ENCODE results near the gene DYNC1I1.

The DYNC1I1 gene

DNA sequence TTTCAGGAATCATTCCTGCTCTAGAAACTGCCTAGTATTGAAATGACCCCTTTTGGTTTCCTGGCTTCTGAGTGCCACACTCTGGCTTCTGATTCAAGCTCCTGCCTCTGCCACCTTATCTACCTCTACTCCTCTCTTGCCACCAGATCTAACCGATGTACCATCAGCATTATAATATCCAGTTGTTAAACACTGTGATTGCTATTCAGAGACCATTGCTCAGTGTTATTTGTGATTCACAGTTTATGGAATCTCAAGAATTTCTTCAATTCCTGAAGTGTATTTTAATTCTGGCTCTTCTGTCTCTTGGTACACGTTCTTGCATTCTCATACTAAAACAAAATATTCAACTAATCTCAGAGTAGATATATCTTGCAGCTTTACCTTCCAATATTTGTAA, 88.7 kb downstream of the DYNC1I1 start:
- H3K27ac ChIP-seq, result no peak overlapping the region
- TF ChIP-seq, protein P1, sequence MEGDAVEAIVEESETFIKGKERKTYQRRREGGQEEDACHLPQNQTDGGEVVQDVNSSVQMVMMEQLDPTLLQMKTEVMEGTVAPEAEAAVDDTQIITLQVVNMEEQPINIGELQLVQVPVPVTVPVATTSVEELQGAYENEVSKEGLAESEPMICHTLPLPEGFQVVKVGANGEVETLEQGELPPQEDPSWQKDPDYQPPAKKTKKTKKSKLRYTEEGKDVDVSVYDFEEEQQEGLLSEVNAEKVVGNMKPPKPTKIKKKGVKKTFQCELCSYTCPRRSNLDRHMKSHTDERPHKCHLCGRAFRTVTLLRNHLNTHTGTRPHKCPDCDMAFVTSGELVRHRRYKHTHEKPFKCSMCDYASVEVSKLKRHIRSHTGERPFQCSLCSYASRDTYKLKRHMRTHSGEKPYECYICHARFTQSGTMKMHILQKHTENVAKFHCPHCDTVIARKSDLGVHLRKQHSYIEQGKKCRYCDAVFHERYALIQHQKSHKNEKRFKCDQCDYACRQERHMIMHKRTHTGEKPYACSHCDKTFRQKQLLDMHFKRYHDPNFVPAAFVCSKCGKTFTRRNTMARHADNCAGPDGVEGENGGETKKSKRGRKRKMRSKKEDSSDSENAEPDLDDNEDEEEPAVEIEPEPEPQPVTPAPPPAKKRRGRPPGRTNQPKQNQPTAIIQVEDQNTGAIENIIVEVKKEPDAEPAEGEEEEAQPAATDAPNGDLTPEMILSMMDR (conservative IDR thresholded peaks at IDR 0.05), result no peak

DNA sequence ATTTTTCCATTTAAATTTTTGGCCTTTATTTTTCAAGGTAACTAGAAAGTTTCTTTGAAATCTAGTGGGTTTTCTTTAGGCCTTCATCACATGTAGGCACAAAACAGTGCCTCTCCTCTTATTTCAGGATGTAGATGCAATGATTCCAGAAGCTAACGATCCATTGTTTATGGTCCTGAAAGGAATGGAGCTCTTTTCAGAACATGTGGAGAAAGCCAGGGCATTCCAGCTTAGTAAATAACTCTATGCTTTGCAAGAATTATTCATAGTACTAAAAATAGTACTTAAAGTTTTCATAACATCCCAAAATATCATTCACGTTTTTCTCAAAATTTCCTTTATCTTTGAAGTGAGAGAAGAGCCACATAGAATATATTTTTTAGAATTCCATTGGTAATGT, 91.3 kb downstream of the DYNC1I1 start:
- TF ChIP-seq, protein P1 (conservative IDR thresholded peaks at IDR 0.05), result no peak
- no peak overlapping the region for H3K27ac ChIP-seq

DNA sequence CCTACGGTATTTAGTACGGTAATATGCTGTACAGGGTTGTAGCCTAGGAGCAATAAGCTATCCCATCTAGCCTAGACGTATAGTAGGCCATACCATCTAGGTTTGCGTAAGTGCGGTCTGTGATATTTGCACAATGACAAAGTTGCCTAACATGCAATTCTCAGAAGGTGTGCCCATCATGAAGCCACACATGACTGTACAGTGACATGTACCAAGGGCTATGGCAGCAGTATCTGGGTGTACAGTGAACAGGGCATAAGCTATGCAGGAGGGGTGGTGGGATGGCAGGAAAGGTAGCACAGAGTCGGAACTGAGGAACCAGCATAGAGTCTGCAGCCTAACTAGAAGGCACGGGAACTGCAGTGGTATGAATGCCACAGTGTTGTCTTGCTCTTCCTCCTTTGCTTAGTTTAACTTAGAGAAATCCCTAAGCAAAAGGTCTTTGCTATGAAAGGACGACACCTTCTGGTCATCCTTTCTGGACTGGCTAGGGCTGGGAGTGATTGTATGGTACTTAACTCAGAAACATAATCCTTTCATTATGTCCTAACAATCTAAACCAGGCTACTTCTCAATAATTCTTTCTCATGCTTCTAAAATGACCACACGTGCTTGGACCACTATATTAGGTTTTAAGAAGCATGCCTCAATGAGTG, 93.5 kb downstream of the DYNC1I1 start:
- TF ChIP-seq, protein P1 (conservative IDR thresholded peaks at IDR 0.05), result peak; percentile 77
- H3K27ac ChIP-seq, result no peak overlapping the region

DNA sequence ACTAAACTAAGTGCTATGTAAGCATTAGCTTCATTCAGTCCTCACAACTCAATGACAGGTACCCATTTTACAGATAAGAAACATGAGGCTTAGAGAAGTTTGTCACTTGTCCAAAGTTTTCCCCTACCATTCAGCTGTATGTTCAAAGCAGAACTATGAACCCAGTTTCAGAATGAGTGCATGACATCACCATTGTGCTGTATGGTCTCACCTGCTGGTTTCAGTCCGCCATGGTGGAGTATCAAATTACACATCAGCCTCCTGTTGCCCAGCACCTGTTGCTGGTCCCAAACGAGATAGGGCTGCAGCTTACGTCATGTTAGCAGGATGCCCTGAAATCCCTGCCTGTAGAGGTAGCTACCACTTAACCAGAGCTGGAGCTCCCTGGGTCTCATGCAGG, 95.0 kb downstream of the DYNC1I1 start:
- no peak overlapping the region for H3K27ac ChIP-seq
- TF ChIP-seq, protein P1 (conservative IDR thresholded peaks at IDR 0.05), result no peak

DNA sequence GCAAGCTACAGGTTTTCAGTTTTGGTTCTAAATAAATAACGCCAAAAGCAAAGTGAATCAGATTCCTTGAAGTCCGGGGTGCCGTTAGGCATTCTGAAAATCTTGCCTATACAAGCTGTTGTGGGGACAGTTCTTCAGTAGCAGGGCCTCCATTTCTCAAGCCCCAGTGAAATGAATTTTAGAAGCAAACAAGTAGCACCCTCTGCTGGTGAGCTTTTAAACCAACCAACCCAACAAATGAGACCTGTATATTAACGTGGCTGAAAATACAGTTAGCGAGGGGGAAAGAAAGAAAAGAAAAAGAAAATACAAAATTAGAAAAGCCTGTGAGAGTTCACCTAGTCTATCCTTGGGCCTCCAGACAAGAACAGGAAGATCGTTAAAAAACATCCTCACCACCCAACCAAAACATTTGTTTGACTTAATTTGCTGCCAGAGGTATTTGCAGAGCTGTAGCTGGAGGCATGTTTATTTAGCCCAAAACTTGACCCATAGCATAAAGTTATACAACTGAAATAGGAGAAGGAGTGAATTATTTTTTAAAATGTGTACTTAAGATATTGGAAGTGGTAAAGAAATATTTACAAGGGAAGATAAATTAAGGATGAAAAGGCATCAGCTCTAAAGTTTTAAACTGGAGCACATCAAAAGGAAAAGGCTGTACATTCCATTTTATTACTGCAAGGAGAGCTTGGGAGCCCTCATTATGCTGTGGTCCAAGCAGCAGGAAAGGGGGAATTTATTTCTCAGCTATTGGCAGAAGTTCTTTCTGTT, 98.9 kb downstream of the DYNC1I1 start:
- TF ChIP-seq, protein P1 (conservative IDR thresholded peaks at IDR 0.05), result peak; percentile 79
- H3K27ac ChIP-seq, result no peak overlapping the region

DNA sequence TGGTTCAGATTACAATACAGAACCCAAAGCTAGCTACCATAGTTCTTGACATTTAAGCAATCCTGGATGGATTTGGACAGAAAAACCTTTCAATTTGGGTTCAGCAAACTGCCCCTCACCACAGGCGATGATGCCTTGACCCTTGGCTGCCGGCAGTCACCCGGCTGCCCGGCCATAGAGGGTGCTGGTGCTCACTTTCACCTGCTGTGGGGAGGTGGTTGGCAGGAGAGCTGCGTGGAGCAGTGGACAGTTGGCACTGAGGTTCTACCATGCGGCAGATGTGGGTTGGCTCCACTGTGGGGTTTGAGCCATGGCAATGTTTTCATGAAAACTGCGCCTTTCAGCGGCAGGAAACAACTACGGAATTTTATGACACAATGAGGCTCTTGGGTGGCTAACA, 99.5 kb downstream of the DYNC1I1 start:
- no peak overlapping the region for H3K27ac ChIP-seq

DNA sequence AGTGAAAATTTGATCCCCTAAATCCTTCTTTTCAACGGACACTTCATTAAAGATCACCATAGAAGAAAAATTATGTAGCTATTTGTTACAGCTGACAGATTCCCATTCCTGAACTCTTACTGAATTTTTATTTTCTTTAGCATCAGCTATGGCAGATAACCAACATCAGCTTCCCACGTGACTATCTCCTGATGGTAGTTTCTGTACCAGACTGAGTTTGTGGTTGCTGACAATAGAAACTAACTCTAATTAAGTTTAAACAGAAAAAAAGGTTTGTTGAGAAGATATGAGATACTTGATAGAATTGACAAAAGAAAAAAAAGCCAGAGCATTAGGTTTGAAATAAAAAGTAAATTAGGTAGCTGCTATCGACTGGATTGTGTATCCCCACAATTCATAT, 101.8 kb downstream of the DYNC1I1 start:
- H3K27ac ChIP-seq, result no peak overlapping the region
- TF ChIP-seq, protein P1 (conservative IDR thresholded peaks at IDR 0.05), result no peak

More for the DNA sequence above, 99.5 kb downstream of the DYNC1I1 start:
- TF ChIP-seq, protein P1 (conservative IDR thresholded peaks at IDR 0.05), result no peak
